Measurements from ENCODE around the gene SLC5A6. TPM values are rescaled to one million over a fixed set of nuclear protein-coding genes. Genes with fewer than 3 reads are reported as not detected.

The SLC5A6 gene
- total RNA-seq, 1 donor = 48.4 TPM

- H3K27me3 ChIP-seq (ENCODE audit: insufficient read depth, low read length) = no peaks in the 10 kb centered on the region
- H3K4me3 ChIP-seq (ENCODE audit: low read length) = no peak overlapping the region
- no peaks in the 10 kb centered on the region for H3K4me1 ChIP-seq (ENCODE audit: insufficient read depth, low read length)
- H3K9me3 ChIP-seq (ENCODE audit: low read depth, low read length) = no peaks in the 10 kb centered on the region
Observed at GRCh38 chr2:27243391-27244130, 31.5 kb upstream of the SLC5A6 start.

- Histone ChIP-seq H3K27me3 (ENCODE audit: insufficient read depth, low read length) (no peaks in the 10 kb centered on the region), H3K4me3 (ENCODE audit: low read length) (no peak overlapping the region), H3K4me1 (ENCODE audit: insufficient read depth, low read length) (no peaks in the 10 kb centered on the region), H3K9me3 (ENCODE audit: low read depth, low read length) (no peaks in the 10 kb centered on the region)
Observed at GRCh38 chr2:27242614-27242951, 30.5 kb upstream of the SLC5A6 start.

- no peaks in the 10 kb centered on the region for H3K4me1 ChIP-seq (ENCODE audit: insufficient read depth, low read length)
- H3K9me3 ChIP-seq (ENCODE audit: low read depth, low read length) = no peaks in the 10 kb centered on the region
- no peaks in the 10 kb centered on the region for H3K27me3 ChIP-seq (ENCODE audit: insufficient read depth, low read length)
- no peak overlapping the region for H3K4me3 ChIP-seq (ENCODE audit: low read length)
Observed at GRCh38 chr2:27241761-27242613, 29.9 kb upstream of the SLC5A6 start.

GRCh38 chr2:27240406-27240805 is 28.3 kb upstream of the SLC5A6 start:
- Histone ChIP-seq H3K9me3 (ENCODE audit: low read depth, low read length) (no peaks in the 10 kb centered on the region), H3K4me1 (ENCODE audit: insufficient read depth, low read length) (no peaks in the 10 kb centered on the region), H3K4me3 (ENCODE audit: low read length) (no peak overlapping the region), H3K27me3 (ENCODE audit: insufficient read depth, low read length) (no peaks in the 10 kb centered on the region)

- H3K9me3 ChIP-seq (ENCODE audit: low read depth, low read length) = no peaks in the 10 kb centered on the region
- no peaks in the 10 kb centered on the region for H3K4me1 ChIP-seq (ENCODE audit: insufficient read depth, low read length)
- H3K27me3 ChIP-seq (ENCODE audit: insufficient read depth, low read length) = no peaks in the 10 kb centered on the region
- H3K4me3 ChIP-seq (ENCODE audit: low read length) = no peak overlapping the region
Observed at GRCh38 chr2:27238976-27239375, 26.9 kb upstream of the SLC5A6 start.

- no peaks in the 10 kb centered on the region for H3K9me3 ChIP-seq (ENCODE audit: low read depth, low read length)
- no peaks in the 10 kb centered on the region for H3K4me1 ChIP-seq (ENCODE audit: insufficient read depth, low read length)
- H3K27me3 ChIP-seq (ENCODE audit: insufficient read depth, low read length) = no peaks in the 10 kb centered on the region
- H3K4me3 ChIP-seq (ENCODE audit: low read length) = no peak overlapping the region
Observed at GRCh38 chr2:27237341-27237945, 25.4 kb upstream of the SLC5A6 start.

- Histone ChIP-seq H3K27me3 (ENCODE audit: insufficient read depth, low read length) (no peaks in the 10 kb centered on the region), H3K9me3 (ENCODE audit: low read depth, low read length) (no peaks in the 10 kb centered on the region), H3K4me1 (ENCODE audit: insufficient read depth, low read length) (no peaks in the 10 kb centered on the region), H3K4me3 (ENCODE audit: low read length) (no peak overlapping the region)
Observed at GRCh38 chr2:27236626-27237025, 24.6 kb upstream of the SLC5A6 start.

- no peak overlapping the region for H3K4me3 ChIP-seq (ENCODE audit: low read length)
- H3K9me3 ChIP-seq (ENCODE audit: low read depth, low read length) = no peaks in the 10 kb centered on the region
- H3K4me1 ChIP-seq (ENCODE audit: insufficient read depth, low read length) = no peaks in the 10 kb centered on the region
Observed at GRCh38 chr2:27236136-27236535, 24.1 kb upstream of the SLC5A6 start.

GRCh38 chr2:27233341-27233740 is 21.3 kb upstream of the SLC5A6 start:
- Histone ChIP-seq H3K27me3 (ENCODE audit: insufficient read depth, low read length) (no peaks in the 10 kb centered on the region), H3K4me1 (ENCODE audit: insufficient read depth, low read length) (no peaks in the 10 kb centered on the region), H3K9me3 (ENCODE audit: low read depth, low read length) (no peaks in the 10 kb centered on the region), H3K4me3 (ENCODE audit: low read length) (no peak overlapping the region)

More at GRCh38 chr2:27236136-27236535, 24.1 kb upstream of the SLC5A6 start:
- H3K27me3 ChIP-seq (ENCODE audit: insufficient read depth, low read length) = no peaks in the 10 kb centered on the region

GRCh38 chr2:27231921-27232320 is 19.9 kb upstream of the SLC5A6 start:
- Histone ChIP-seq H3K4me3 (ENCODE audit: low read length) (no peak overlapping the region), H3K27me3 (ENCODE audit: insufficient read depth, low read length) (no peaks in the 10 kb centered on the region), H3K9me3 (ENCODE audit: low read depth, low read length) (no peaks in the 10 kb centered on the region), H3K4me1 (ENCODE audit: insufficient read depth, low read length) (no peaks in the 10 kb centered on the region)

- H3K27me3 ChIP-seq (ENCODE audit: insufficient read depth, low read length) = no peaks in the 10 kb centered on the region
Observed at GRCh38 chr2:27227501-27227900, 15.4 kb upstream of the SLC5A6 start.

GRCh38 chr2:27225526-27225925 is 13.5 kb upstream of the SLC5A6 start:
- Histone ChIP-seq H3K4me1 (ENCODE audit: insufficient read depth, low read length) (no peaks in the 10 kb centered on the region), H3K4me3 (ENCODE audit: low read length) (no peak overlapping the region), H3K9me3 (ENCODE audit: low read depth, low read length) (no peaks in the 10 kb centered on the region), H3K27me3 (ENCODE audit: insufficient read depth, low read length) (no peaks in the 10 kb centered on the region)

More at GRCh38 chr2:27227501-27227900, 15.4 kb upstream of the SLC5A6 start:
- H3K4me1 ChIP-seq (ENCODE audit: insufficient read depth, low read length) = no peaks in the 10 kb centered on the region
- no peaks in the 10 kb centered on the region for H3K9me3 ChIP-seq (ENCODE audit: low read depth, low read length)
- no peak overlapping the region for H3K4me3 ChIP-seq (ENCODE audit: low read length)

- no peak overlapping the region for H3K4me3 ChIP-seq (ENCODE audit: low read length)
- no peaks in the 10 kb centered on the region for H3K27me3 ChIP-seq (ENCODE audit: insufficient read depth, low read length)
- no peaks in the 10 kb centered on the region for H3K9me3 ChIP-seq (ENCODE audit: low read depth, low read length)
- H3K4me1 ChIP-seq (ENCODE audit: insufficient read depth, low read length) = peaks cover 4% of the 10 kb centered on the region
Observed at GRCh38 chr2:27223416-27223815, 11.3 kb upstream of the SLC5A6 start.

GRCh38 chr2:27222407-27222806 is 10.3 kb upstream of the SLC5A6 start:
- Histone ChIP-seq H3K4me3 (ENCODE audit: low read length) (no peak overlapping the region), H3K9me3 (ENCODE audit: low read depth, low read length) (no peaks in the 10 kb centered on the region), H3K27me3 (ENCODE audit: insufficient read depth, low read length) (no peaks in the 10 kb centered on the region), H3K4me1 (ENCODE audit: insufficient read depth, low read length) (peaks cover 15% of the 10 kb centered on the region)

- no peak overlapping the region for H3K4me3 ChIP-seq (ENCODE audit: low read length)
- H3K9me3 ChIP-seq (ENCODE audit: low read depth, low read length) = no peaks in the 10 kb centered on the region
- no peaks in the 10 kb centered on the region for H3K27me3 ChIP-seq (ENCODE audit: insufficient read depth, low read length)
- peaks cover 20% of the 10 kb centered on the region for H3K4me1 ChIP-seq (ENCODE audit: insufficient read depth, low read length)
Observed at GRCh38 chr2:27221166-27221565, 9.1 kb upstream of the SLC5A6 start.
